A549 treated with AZD9567 at 1 μM for 4 hours (cell line): ENCODE data around the gene PTX3. TPM values are rescaled to one million over a fixed set of nuclear protein-coding genes. Genes with fewer than 3 reads are reported as not detected.

Experiments used
- total RNA-seq: library from RNA; stranded (reverse); fragments of 200-300 nt; extraction: Qiagen RNA extraction; gene quantifications from 5 replicates; pipeline ENCODE4 v1.2.3, GENCODE V29; 2022; ENCODE audit not compliant: insufficient read depth

The PTX3 gene
- 0.70 to 1.4 TPM (median 1.3 TPM) in 4 of 5 replicates, not detected in the other for total RNA-seq

GRCh38 chr3:157436583-157437291 is at the start of gene PTX3:
PTX3 (plus strand) TSS chr3:157436850; CDS start chr3:157436934, 84 bp downstream.

Other genes with a start within 250 kb of the PTX3 start
- gene VEPH1, start 66.6 kb downstream of the PTX3 start, total RNA-seq: 0.09 to 0.36 TPM (median 0.19 TPM) in 4 of 5 replicates, not detected in the other